Upper lobe of left lung (tissue), 4 donors: Measurements from ENCODE around the gene ZNF407.

Source experiments
- CTCF ChIP-seq, 6 experiments: fragments of 450-650 bp in 4 of 6; fragments of 200-600 bp in 2 of 6; sonication (generic) in 2 of 6; IDR thresholded peaks; one replicate each; pipeline ENCODE4 v1.5.1; 2016 to 2019; ENCODE audit warnings: antibody characterized with exemption in 6 of 6
- EP300 ChIP-seq, 4 donors: sonication (generic); formaldehyde crosslinking; IDR thresholded peaks; one replicate each; pipeline ENCODE4 v1.5.1; 2017; ENCODE audit warnings: antibody characterized with exemption in 4 of 4, control low read depth in 2 of 4
- POLR2AphosphoS5 ChIP-seq, 2 donors: sonication (generic); formaldehyde crosslinking; IDR thresholded peaks; one replicate each; pipeline ENCODE4 v1.5.1; 2017; ENCODE audit warnings: antibody characterized with exemption in 2 of 2

GRCh38 chr18:74587441-74587840, 10.2 kb upstream of the ZNF407 start:
- TF ChIP-seq EP300 (IDR thresholded peaks at IDR 0.05) (no peak), CTCF (IDR thresholded peaks at IDR 0.05) (no peak), POLR2AphosphoS5 (IDR thresholded peaks at IDR 0.05) (no peak)
